Testis (tissue), 2 donors: ENCODE measurements around the gene PDE10A.
"Not testable (repeated sequence)": the region's sequence is repeated elsewhere in the genome, so short reads cannot be mapped to it uniquely, and the experiment has no call there.

Experiments
- CTCF ChIP-seq, 3 experiments: fragments of 450-650 bp in 2 of 3; fragments of 200-600 bp in 1 of 3; sonication (generic) in 1 of 3; IDR thresholded peaks; one replicate each; pipeline ENCODE4 v1.5.1; 2016 to 2019; ENCODE audit warnings: antibody characterized with exemption in 3 of 3, mild to moderate bottlenecking in 2 of 3, moderate library complexity in 1 of 3
- POLR2A ChIP-seq: fragments of 450-650 bp; IDR thresholded peaks from one replicate; pipeline ENCODE4 v1.6.1; 2017; ENCODE audit warnings: antibody characterized with exemption, mild to moderate bottlenecking, moderate library complexity

GRCh38 chr6:165608577-165608976 is 54.5 kb downstream of the PDE10A start:
- not testable (repeated sequence) for TF ChIP-seq POLR2A; CTCF (IDR thresholded peaks at IDR 0.05)
